GM19043 (cell line): ENCODE results near the gene MRRF.

Source experiments
- ATAC-seq: cut with Tn5 transposase; IDR thresholded peaks from one replicate; pipeline ENCODE4 v1.9.1; 2021; ENCODE audit warnings: low read depth; ENCODE audit not compliant: unreplicated experiment

MRRF gene

DNA sequence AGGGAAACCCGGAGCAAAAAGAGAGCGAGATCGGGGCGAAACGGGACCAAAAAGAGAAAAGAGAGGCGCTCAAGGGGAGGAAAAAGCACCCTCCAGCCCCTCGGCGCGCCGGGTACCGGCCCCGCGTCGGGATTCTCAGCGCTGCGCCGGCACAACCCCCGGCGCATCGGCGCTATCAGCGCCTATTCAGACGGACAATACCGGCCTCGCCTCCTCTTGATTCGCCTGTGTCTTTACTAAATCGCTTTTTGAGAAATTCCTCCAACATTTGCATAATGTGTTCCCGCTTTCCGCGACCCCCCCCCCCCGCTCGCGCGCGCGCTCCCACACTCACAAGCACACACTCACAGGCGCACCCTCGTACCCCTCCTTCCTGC lies 36.5 kb upstream of the MRRF start:
- no peak for ATAC-seq

DNA sequence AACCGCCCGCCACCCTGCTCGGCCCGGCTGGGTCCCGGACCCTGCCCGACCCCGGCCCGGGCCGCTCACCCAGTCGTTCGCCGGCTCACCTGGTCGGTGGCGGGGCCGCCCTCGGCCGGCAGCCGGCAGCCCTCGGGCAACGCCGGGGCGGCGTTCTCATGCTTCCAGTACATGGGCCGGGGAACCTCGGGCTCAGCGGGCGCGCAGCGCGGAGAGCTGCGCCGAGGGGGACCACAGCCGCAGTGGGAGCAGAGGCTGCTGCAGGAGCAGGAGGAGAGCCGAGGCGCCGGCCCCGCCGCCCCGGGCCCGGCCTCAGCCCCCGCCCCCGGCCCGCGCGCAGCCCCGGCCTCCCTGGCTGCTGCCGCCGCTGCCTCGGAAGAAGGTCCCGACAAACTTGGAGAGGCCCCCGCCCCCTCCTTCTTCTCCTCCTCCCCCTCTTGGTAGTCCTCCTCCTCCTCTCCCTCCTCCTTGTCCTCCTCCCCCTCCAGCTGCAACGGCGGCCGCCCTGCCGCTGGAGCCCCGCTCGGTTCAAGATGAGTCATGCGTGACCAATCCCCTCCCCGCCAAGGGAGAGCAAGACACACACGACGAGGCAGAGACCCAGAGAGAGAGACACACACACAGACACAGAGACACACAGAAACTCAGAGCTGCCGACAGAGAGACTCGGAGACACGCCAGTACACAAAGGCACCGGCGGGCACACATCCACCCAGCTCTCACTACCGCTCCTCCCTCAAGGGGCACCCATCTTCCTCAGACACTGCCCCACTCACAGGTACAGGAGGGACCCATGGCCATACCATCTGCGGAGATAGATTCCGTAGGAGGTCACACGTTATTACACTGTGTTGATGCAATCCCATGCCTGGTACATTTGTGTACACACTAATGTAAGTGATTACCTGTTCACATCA lies 35.9 kb upstream of the MRRF start, which contains the start of gene LHX6:
LHX6 (minus strand) TSS at position 390 of the 917 bp plus-strand sequence; CDS start at position 173, 217 bp downstream.
- no peak for ATAC-seq

DNA sequence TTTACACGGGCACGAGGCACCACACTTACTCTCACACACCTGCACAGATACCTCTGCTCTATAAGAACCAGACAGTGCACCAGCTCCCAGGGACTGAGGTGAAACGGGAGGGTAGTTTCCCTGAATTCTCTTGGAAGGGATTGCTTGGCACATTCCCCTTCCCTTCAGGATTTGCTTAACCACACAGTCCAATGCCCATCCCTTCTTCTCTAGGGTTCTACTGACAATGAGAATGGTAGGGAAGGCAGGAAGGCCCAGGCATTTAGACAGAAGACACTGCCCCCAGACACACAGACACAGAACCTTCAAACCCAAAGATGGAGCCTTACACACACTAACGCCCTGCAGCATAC lies 35.2 kb upstream of the MRRF start:
- no peak for ATAC-seq

DNA sequence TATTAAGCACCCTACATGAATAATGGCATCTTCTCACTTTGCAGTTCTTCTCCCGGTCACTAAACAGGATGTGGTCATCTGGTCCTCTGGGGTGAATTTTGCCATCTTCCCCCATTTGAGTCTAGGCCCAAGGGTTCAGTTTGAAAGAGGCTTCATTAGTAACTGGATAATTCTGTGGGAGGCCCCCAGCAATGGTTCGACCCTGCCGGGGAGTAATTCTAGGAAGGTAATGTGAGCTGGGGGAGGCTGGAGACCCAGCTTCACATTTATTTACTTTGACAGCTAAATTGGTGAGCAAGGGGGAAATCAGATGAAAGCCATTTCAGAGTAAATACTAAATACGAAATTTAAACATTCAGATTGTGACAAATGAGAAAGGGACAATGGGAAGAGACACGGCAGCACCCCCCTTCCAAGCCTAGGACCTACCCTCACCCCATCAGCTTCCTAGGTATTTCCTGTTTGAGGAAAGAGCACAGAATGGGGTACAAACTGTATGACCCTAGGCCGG lies 31.8 kb upstream of the MRRF start:
- no peak for ATAC-seq

DNA sequence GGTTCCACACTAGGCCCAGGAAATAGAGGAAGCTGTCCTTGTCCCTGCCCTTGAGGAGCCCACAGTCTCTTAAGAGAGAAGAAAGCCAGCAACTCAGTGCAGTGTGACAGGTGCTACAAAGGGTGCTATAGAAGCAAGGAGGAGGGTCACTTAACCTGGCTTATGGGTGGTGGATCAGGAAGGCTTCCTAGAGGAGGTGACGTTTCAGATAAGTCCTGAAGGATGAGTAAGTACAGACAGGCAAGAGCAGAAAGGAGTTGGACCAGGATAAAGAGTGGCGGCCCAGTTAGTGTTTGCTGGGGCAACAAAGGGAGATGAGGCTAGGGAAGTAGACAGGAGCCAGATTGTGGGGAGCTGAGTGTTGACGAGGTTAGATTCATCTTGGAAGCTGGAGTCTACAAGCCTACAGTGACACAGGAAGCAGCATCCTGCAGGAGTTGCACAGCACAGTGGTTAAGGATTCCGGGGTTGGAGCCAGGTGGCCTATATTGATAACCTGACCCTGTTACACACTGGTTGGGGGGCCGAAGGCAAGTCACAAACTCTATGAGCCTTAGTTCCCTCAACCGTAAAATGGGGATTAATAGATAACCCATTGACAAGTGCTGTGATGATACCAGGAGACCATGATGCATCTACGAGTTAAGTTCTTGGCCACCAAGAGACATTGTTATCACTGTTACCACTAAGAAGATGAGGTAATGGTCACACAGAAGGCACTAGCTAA lies 30.5 kb upstream of the MRRF start:
- ATAC-seq: no peak

DNA sequence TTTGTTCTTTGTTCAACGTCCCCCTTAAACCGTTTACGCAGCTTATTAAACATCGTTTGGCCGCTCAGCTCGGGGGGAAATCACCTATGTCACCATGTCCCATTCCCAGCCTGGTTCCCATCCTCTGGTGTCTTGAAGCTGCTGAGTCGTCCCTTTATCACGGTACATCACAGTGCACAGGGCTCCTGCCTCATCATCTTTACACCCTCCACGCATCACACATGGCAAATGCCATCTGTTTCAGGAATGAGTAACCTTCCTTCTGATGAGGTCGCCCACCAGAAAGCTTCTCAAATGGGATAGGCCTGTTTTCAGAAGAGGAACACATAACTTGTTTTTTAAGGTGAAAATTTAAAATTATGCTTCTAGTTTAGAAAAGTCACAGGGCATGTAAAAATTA lies 28.0 kb upstream of the MRRF start:
- ATAC-seq: no peak

DNA sequence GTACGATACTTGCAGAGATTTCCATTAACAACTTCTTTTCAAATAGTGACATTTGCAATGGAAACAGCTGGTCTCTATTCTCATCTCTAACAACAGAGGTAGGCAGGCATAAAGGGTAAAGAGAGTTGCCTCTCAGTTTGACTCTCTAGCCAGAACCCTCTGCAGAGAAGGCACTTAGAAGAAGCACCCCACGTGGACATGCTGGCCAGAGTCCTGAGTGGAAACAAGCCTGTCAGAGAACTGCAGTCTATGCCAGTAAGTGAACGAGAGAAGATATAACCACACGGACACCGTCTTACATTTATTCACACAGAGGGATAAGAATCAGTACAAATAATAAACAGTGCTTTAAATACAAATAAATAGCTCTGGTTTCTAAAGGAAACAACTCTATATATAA lies 25.0 kb upstream of the MRRF start:
- ATAC-seq: no peak

DNA sequence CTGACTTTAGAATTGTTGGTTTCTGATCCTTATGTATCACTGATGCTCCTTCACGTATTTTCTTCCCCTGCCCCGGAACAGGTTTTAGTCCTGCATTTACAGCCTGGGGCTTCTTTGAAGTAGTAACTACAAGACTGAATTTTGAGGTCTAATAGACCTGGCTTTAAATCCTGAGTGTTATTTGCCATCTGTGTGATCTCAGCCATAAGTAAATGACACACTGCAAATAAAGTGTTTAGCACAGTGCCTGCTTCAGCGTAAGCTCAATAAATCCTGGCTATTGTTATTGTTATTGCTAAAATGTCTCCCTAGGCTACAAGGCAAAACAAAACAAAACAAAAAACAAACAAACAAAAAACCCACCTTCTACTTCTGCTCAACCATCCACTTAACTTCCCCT lies 20.3 kb upstream of the MRRF start:
- no peak for ATAC-seq

DNA sequence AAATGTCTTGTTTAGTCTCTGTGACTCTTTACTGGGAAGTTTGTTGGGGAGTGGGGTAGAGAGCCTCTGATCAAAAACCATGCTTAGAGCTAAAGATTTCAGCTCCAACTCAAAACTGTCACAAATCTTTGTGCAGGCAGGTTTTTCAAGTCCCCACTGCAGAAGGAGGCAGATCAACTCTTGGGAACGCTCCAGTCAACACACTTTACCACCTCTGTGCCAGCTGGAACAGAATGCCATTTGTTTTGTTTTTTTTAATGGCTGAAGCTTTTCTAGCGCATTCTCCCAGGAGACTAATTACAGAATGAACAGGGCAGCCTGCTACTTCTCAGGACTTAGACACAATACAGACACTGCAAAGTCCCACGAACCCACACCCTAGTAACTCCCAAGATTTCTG lies 18.0 kb upstream of the MRRF start:
- no peak for ATAC-seq

DNA sequence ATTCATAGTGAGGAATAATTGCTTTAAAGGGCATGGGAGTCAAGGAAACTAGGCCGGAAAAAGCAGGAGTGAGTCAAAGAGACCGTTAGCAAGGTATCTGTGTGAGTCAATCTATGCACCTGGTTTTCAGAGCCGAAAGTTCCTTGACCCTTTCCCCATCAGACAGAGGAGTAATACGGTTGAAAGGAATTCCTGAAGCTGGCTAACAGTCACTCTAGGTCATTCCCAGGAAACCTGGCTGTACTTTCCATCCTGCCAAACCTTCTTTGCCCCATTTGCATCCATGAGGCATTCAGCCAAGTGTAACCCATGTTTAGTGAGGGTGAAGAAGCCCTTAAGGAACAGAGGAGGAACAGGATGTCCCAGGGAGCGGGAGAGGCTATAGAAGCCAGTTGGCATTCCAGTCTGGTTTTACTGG lies 16.2 kb upstream of the MRRF start:
- ATAC-seq: no peak

DNA sequence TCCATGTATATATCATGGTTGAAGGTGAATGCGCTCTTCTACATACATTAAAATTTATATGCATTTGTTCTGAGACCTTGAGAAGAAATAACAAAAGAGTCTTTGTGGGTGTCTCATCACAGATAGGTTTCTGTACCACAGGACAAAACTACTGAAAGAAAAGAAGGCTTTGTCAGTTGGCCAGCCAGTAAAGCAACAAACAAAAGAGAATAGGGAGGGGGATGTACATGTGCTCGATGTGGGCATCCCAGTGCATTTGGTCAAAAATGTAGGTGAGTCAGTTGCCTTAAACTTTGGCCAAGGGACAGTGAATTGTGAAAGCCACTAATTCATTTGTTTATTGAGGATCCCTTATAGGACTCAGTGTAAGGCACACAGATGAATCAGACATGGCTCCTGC lies 13.3 kb upstream of the MRRF start:
- ATAC-seq: no peak

DNA sequence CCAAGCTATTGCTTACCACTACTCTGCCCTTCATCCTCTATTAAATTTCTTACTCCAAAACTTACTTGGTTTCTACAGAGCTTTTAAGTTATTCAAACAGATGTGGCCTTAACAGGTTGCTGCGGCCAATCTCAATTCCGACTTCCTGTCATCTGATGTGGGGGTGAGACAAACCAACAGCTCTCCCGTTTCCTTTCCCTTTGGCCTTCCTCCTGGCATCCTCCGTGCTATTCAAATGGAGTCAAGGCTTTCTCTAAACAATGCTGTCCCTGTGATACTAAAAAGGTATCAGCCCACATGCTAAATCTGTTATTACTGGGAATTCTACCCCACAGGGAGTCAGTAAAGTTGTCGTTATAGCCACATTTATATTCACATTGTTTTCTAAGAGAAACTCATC lies 11.9 kb upstream of the MRRF start:
- ATAC-seq: no peak

DNA sequence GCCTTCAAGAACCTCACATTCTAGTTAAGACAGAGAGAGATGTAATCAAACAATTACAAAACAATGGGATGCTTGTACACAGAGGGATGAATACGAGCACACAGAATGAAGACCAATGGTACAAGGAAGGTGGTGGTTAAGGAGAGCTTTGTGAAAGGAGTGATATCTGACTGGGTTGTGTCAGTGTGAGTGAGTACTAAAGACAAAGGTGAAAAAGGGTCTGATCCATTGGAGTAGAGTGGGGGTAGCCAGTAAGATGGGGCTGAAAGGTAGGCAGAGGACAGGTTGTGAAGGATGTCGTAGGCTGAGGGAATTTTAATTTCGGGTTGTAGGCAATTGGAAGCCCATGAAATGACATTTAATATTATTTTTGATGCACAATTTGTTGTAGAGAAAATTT lies 9.9 kb upstream of the MRRF start:
- no peak for ATAC-seq

DNA sequence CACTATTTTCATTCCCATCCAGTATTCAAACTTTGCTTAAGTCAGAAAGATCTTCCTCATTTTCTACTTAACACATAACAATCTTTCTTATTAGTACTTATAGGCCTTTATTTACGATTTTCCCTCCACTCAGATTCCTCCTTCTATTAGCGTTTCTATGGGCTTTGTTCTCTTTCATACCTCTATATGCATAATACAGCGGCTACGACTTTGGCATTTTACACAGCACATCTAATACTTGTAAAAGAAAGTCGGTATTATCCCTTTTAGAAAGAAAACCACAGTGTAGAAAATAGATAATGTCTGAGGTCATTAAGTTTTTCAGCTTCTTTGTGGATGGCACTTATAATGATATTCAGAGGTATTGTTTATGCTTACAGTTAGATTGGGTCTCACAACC lies 8.5 kb upstream of the MRRF start:
- no peak for ATAC-seq

DNA sequence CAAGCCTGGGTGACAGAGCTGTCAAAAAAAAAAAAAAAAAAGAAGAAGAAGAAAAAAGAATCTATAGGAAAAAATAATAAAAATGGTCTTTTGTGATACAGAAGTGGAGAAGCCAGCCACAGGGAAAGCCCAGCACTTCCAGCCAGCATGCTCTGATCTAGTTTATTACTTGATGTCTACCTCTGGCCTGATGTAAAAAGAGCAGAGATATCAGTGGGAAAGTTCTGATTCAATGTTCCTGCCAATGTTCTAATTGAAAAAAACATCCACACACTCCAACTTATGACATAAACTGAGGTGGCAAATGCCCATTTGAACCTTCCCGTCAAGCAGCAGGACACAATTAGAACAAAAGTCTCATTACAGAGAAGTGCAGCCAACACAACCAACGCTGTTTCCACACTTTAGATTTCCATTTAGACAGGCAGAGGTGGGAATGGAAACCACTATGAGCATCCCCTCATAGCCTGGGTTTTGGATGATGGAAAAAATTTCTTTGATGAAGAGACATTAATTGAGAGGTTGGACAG lies 5.7 kb upstream of the MRRF start:
- ATAC-seq: no peak

DNA sequence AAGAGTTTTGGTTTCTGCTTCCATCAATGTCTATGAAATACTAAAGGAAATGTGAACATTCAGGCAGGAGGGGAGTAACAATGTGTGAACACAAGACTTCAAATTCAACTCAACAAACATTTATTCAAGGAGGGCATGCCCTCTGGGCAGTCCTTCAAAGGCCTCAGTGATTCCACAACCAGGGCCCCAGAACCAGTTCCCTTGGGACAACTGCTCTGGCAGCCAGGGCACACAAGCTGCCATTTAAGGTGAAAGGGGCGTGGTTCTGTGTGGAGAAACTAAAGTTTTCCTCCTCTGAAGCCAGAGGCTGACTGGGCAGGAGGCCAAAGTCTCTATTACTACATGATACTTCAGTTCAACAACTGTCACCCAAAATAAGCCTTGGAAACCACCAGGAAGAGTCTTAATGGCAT lies 3.2 kb upstream of the MRRF start:
- no peak for ATAC-seq

DNA sequence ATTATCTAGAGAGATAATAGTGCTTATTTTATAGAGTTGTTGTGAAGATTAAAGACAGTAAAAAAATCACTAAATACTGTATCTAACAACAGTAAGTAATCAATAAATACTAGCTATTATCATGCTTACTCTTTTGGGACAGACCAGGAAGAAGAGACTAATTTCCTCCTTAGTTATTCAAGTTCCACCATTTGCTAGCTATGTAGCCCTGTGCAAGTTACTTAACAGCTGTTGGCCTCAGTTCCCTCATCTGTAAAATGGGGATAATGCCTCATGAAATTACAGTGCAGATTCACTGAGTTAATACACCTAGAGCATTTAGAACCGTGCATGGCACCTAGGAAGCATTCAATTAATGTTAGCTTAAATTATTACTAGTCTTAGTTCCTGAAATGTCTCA lies 2.6 kb upstream of the MRRF start:
- ATAC-seq: no peak

DNA sequence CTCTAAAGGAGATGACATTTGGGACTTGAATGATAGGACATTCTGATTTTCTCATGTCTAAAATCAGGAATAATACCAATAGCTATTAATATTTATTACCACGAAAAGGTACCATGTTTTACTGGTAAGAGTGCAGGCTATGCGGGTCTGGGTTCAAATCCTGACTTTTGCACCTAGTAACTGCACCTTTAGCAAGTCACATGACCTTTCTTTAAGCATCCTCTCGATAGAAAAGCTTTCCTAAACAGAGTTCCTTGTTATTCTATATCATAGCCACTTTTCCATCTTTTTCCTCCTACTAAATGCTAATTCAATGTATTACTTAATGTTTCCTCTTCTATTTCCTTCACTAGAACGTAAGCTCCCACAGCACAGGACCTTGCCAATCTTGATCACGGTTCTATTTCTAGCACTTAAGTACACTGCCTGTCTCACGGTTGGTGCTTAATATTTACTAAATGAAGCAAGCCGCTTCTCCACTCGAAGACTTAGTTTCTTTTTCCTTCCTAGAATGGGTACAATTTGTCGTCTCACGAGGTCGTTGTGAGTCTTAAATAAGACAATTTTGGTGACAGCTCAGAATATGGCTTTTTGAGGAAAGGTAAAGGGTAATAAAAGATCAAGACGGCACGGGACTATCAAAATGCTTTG lies 858 bp upstream of the MRRF start:
- no peak for ATAC-seq

DNA sequence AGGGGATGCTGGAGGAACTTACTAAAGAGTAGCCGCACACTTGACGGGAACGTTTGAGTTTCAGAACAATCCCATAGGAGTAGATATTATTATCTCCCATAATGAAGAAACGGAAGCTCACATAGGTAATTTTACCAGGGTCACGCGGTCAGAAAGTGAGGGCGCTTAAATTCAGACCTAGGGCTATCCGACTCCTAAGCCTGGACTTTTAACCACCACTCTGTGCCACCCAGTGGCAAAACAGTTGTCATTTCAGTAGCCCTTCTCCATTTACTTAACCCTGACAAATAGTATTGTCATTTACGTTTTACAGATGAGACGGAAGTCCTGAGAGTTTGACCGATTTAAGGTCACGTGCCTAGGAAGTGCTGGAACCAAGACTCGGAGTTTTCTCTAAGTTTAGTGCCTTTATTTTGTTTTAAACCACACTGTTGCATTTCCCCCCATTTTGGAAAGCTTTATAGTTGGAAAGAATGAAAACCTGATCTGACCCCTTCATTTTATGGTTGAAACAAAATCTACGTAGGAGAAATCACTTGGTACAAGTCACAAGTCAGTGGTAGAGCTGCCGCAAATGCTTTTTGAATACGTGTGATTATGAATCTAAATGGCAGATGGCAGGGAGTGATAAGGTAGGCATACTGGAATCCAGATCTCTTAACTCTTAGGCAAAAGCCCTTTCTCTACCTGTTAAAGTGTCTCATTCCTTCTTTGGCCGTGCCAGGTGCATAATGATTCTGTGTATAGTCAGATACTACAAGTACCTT lies 650 bp downstream of the MRRF start:
- ATAC-seq: peak; percentile 29

DNA sequence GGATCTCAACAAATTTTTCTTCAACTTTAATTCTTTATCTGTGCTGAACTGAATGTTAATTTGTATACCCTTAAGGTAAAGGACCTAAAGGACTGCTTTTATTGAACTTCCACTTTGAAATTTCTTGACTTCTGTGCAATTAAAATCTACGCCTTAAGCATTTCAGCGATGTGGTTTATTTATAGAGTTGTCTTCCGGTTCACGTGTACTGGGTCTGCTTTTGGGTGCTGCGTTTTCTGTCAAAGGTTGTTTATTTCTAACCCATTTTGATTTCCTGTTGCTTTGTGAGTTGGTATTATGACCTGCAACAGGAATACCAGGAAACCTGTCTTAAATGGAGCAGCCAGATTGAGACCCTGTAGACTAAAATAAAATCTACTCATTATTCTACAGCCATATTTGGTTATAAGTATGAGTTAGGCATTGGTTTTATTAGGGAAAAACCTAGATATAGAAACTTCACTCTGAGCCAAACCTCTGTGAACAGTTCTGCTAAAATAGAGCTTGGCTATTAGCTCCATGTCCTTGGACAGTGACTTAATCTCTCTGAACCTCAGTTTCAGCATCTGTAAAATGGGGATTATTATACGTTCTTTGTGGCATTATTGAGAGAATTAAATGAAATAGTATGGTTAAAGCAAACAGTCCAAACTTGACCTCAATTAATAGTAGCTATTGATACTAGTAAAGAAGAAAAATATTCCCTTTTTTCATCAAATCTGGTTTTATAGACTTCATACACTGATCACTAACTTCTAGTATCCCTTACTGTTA lies 3.5 kb downstream of the MRRF start:
- ATAC-seq: no peak
